GM19035 (cell line): ENCODE results near the gene KXD1.
"Not testable (repeated sequence)": the region's sequence is repeated elsewhere in the genome, so short reads cannot be mapped to it uniquely, and the experiment has no call there.

Source experiments
- ATAC-seq: cut with Tn5 transposase; IDR thresholded peaks from one replicate; pipeline ENCODE4 v1.9.1; 2021; ENCODE audit not compliant: unreplicated experiment

Gene KXD1

DNA sequence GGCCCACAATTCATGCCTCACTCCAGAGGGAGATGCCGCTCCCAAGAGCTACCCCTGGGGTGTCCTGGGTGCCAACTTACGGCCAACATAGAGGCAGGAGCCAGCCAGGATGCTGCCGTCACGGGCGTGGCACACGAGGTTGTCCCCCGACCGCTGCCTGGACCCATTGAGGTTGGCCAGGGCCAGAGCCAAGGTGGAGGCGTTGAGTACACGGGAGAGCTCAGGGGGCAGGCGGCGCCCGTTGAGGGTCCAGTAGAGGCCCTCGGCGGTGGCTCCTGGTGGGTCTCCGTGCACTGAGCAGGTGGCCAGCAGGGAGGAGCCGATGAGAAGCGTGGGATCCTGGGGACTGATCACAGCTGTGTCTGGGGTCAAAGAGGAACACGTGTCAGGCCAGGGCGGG lies 41.8 kb downstream of the KXD1 start:
- ATAC-seq: no peak

DNA sequence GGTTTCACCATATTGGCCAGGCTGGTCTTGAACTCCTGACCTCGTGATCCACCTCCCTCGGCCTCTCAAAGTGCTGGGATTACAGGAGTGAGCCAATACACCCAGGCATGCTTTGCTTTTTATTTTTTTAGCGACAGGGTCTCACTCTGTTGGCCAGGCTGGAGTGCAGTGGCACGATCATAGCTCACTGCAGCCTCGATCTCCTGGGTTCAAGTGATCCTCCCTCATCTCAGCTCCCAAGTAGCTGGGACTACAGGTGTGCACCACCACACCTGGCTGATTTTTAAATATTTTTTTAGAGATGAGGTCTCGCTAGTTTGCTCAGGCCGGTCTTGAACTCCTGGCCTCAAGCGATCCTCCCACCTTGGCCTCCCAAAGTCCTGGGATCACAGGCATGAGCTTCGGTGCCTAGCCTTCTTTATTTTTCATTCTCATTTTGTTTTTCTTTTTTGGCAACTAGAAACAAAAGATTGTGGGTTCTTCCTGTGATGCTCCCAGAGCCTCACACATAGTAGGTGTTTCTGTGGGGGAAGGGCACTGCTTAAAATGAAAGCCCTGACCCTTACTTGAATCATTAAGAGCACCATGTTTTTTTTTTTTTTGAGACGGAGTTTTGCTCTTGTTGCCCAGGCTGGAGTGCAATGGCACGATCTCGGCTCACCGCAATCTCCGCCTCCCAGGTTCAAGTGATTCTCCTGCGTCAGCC lies 43.2 kb downstream of the KXD1 start:
- ATAC-seq: not testable (repeated sequence)

DNA sequence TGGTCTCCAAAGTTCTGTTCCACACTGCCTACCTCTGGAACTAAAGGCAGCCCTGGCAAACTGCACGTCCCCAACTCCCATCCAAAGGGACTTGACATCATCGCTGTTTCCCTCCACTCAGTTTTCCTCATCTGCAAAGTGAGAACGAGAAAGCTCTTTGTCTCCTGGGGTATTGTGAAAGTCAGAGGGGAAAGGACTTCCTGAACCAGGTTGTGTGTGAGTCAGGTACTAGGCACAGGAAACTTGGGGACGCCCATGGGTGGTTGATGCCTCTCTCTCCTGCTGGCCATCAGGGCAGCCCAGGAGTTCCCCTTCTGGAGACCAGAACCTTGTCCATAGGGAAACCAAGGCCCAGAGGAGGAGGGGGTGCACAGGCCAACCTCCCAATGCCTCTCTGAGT lies 44.2 kb downstream of the KXD1 start:
- no peak for ATAC-seq

DNA sequence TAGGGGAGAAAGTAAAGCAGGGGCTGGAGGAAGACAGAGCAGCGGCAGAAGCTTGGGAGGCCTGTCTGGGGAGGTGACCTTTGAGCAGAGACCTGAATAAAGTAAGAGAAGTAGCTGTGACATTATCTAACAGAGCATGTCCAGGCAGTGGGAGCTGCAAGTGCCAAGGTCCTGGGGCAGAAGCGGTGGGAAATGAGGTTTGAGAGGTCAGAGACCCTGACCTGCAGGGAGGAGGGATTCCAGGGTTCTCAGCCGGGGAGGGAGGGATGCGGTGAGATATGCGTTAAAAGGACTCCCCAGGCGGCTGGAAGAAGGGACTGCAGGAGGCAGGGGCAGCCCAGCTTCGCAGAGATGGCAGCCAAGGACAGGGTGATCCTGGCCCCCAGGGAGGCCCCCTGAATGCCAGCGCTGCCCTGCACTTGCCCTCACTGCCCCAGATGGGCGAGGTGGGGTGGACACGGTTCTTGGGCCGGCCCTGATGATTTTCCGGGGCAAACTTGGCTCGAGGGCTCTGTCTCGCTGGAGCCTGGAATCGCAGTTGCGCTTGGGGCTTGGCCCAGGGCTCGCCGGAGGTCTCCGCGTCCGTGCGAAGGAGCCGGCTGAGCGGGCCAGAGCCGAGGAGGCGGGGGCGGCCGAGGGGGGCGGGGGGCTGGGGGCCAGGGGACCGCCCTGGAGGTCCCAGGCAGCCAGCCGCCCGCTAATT lies 45.7 kb downstream of the KXD1 start:
- no peak for ATAC-seq

DNA sequence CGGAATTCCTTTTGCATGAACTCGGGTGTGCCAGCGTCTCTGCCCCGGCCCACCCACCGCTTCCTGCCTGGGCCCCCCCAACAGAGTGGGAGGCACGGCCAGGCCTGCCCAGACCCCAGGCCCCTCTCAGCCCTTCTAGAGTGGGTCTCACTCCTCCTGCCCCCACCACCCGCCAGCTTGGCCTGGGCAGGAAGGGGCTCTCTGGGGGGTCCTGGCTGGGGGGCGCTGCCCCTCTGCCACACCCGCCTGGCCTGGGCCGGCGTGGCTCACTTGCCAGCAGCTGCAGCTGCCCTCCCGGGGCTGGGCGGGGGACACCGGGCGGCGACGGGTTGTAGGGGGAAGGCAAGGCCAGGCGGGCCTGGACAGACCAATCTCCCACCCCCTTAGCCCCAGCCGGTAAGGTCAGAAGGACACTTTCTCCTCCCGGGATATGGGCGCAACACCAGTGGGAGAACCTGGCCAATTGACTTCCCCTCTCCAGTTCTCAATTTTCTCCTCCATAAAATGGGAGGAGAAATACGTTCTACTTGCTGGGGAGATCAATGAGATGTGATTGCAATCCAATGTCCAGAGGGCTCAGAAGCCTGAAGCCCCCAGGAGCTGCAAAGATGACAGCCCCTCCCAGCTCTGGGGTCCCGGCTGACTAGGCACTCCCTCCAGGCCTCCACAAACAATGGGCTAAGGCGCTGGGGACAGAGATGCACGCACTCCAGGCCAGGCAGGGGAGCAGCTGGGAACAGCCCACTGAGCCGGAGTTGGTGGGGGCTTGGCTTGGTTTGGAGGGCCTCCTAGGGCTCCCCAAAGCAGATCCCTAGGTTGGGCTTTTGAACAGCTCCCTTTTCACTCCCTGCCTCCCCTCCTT lies 46.5 kb downstream of the KXD1 start:
- ATAC-seq: no peak

DNA sequence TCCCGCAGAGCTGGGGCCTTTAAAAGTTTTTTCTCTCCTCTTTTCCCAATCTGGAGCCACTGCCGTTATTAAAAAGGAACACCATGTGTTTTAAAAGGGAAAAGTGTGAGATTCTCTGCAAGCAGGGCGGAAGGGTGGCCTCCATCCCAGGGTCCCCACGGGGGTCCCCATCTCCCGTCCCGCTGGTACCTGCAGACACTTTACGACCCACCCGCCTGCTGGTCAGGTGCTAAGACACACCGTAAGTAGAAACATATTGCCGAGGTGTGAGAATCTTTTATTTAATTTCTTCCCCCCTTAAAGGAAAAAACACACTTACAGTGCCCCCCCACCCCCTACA lies 47.1 kb downstream of the KXD1 start:
- ATAC-seq: no peak

DNA sequence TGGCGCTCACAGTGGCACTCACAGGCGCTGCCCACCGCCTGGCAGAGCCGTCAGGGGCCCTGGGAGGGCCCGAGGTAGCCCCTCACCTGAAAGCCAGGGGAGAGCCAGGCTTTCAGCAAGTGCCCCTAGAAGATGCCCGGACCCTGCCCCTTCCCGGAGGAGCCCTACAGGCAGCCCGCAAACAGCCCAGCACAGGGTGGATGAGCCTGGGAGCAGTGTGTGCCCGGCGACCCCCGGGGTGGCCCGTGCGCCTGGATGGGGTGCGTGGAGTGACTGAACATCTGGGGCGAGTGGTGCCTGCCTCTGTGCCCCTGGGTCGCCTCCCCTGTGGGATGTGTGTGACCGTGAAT lies 47.5 kb downstream of the KXD1 start:
- no peak for ATAC-seq

DNA sequence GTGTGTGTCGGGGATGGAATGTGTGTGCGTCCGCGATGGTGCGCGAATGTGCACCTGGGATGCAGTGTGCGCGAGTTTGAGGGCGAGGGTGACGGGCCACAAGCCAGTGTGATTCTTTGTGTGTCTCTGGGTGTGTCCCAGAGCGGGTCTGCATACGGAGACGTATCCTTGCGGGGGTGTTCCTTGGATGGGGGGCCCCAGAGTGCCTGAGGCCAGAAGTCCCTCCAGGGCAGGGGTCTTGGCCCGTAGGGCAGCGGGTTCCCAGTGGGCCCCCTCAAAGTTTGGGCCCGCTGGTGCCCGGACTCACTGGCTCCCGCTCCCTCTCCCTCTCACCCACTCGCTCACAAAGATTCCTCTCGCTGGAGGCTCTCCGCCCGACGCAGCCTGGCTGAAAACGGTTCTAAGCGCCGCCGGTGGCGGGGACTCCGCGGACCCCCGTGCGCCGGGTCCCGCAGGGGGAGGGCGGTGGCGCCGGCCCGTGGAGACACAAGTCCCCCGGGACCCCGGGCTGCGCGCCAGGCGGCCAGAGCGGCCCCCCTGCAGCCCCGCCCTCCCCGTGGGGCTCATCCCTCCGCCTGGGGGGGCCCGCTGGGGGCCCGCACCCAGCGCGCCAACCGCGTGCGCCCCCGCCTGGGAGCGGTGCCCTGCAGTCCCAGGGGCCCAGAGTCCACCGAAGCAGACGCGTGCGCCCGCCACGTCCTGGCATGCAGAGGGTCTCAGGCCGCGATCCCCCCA lies 48.0 kb downstream of the KXD1 start:
- ATAC-seq: no peak

DNA sequence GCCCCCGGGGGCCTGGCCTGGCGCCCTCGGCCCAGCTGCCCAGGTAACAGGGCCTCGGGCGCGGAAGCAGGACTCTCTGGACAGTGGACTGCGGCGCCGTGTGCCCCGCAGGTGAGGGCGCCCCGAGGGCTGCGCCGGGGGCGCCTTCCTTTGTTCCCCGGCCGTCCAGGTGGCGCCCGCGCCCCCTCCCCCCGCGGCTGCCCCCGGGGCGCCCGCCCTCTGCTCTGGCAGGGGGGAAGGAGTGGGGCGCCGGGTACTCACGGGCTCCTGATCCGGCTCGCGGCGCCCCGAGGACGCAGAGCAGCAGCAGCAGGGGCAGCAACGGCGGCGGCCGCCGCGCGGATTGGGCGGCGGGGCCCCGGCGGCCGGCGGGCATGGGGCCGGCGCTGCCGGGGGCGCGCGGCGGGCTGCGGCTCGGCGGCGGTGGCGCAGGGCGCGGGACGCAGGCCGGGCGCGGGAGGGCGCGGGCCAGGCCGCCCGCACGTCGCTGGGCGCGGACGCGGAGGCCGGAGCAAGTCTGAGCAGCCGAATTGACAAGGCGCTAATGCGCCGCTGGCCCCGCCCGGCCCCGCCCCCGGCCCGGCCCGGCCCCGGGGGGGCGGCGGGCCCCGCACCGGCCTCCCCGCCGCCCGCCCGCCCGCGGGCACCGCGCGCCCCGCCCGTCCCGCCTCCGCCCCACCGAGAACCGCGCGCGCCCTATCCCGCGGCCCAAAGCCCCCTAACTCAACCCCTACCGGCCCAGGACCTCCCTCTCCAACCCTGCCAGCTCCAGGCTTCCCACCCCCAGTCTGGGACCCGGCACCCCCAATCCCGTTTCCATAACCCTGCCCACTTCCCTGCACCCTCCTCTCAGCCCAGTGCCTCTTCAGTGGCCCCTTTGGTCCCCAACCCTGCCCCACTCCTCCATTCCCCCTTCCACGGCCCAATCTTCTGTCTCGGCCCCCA lies 48.9 kb downstream of the KXD1 start, which contains the start of gene CRLF1:
CRLF1 (minus strand) TSS at position 519 of the 945 bp plus-strand sequence; CDS start at position 376, 143 bp downstream.
- ATAC-seq: no peak

DNA sequence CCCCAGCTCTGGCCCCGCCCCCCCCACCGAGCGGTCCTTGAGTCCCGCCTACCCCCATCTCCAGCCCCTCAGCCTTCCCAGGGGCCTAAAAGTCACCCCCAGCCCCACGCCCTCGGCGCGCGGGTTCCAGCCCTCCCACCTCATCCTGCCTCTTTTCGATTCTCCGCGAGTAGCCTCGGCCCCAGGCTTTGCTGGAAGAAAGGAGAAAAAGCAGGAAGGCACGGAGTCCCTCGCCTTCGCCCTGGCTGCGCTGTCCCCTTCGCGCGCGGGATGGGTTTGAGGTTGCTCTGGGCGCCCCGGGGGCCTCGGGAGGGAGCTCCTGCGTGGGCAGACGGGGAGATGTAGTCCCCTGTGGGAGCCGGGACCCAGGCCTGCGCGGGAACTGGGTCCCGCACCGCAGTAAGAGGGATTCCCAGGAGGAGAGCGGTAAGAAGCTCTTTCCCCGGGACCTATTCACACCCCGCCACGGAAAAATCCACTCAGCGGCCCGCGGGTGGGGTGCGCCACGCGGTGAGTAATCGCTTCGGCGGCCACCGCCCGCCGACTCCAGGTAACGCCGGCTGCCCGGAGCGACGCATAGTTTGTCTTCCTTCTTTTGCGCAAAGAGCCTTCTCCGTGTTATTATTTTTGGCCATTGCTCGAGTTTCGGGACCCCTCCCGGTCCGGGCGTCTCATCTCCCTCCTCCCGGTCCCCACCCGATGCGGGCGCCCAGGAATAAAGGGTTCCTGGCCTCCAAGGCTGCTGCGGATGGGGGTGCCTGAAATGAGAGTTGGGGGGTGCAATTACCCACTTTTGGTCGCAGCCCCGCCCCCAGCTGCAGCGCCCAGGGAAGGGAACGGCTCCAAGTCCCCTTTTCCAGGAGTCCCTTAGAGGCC lies 49.8 kb downstream of the KXD1 start:
- ATAC-seq: no peak

DNA sequence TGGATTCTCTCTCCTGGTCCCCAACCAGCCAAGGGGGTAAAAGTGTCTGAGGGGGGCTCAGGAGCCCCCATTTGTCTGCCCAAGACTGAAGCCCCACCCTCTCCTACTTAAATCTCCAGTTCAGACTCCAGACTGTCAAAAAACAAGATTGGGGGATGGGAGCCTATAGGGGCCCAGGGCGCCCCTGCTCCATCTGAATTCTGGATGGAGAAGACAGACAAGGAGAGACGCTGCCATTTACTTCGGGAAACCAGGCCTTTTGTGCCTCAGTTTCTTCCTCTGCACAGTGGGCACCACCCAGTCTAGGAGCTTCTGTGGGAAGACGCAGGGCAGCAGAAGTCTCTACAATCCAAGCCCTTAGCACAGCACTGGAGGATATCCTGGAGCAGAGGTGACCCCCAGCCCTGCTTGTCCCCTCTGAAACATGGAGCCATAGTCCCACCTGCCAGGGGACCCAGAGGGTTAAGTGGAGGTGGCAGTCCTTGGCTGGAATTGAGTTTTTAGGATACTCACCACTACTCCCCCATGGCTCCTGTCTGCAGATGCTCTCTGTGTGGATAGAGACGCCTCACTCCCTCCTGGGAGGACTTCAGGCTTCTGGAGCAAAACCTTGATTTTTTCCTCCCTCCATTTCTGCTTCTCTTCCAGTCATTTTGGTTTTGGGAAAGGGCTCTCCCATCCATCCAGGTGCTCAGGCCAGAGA lies 50.6 kb downstream of the KXD1 start:
- no peak for ATAC-seq

DNA sequence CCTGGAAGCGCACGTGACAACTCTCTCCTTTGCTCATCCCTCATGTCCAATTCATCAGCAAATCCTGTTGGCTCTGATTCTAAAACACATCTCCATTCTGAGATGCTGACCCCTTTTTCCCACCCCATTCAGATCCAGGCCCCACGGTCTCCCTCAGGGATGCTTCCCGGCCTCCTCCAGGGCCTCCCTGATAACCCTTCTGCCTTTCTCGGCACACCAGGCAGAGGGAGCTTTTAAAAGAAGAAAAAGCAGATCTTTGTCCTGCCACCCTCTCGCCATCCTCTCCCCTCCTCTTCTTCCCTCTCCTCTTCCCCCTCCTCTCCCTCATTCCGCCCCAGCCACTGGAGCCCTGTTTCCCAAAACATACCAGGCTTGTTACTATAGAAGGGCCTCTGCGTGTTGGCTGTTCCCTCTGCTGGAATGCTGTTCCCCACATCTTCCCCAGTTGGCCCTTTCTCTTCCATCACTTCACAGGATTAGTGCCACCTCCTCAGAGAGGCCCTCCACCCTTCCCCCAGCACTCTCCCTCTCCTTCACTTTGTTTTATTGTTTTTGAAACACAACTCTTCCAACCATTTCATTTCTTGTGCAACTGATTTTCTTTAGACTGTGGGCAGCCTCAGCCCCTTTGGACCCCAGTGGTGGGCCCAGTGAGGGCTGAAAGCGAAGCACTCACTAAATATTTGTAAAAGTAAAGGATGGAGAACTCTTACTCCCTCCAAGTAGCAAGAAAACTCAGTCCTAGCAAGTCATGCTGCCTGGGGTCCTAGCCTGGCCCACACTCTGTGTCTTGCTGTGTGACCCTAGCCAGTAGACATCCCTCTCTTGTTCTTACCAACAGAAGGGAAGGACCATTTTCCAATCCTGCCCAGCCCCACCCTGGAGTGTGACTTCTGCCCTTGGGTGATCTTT lies 51.4 kb downstream of the KXD1 start:
- ATAC-seq: no peak

DNA sequence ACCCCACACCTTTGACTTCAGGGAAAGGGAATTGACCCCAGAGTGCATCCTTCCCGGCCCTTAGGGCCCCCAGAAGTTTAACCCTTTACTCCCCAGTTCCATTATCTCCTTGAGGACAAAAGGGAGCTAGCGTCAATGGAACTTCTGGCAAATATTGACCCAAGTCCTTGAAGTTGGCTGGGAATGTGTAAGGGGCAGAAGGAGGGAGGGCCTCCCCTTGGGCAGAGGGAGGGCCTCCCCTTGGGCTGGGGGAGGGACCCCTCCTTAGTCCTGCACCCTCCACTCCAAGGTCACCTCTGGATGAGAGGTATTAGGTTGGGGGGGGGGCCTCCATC lies 52.0 kb downstream of the KXD1 start:
- no peak for ATAC-seq

DNA sequence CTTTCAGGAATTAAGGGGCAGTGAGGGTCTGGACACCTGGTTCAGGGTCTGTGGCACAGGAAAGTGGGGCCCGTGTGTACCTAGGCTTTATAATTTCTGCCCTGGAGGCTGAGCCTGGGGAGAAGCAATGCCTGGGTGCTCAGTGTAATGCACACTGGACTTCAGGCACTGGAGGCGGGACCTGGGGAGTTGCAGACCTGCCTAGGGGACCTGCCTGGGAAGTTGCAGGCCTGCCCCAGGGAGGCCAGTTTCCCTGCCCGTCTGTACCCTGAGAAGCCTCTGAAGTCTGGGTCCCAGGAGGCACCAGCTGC lies 52.5 kb downstream of the KXD1 start:
- no peak for ATAC-seq

DNA sequence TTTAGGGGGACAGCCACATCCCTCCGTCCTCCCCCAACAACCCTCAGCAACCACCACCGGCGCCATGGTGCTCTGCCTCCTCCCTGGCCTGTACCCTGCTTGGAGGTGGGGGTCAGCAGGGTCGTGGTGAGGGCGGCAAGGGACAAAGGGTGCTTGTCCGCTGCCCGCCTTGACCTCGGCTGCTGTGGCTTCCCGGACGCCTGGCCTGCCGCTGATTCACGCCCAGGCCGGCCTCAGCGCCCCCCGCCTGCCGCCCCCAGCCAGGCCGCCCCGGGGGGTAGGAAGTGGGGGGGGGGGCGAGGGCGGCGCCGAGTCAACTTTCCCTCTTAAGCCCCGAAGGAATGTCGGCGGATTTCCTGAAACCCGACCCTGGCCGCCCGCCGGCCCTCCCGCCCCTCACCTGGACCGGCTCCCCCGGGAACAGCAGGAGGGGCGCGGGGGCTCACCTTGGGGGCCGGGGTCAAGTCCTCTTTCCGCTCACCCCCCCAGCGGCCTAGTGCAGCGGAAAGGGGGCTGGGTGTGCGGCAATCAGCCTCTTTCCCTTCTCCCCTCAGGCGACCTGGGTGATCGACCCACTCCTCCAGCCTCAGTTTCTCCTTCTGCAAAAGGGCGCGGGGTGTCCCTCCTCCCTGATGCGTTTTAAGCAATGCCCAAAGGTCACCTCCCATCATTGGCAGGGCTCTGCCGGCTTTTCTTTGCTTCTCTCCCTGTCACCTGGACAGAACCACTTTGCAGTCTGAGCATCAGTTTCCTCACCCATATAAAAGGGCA lies 53.1 kb downstream of the KXD1 start:
- ATAC-seq: no peak

DNA sequence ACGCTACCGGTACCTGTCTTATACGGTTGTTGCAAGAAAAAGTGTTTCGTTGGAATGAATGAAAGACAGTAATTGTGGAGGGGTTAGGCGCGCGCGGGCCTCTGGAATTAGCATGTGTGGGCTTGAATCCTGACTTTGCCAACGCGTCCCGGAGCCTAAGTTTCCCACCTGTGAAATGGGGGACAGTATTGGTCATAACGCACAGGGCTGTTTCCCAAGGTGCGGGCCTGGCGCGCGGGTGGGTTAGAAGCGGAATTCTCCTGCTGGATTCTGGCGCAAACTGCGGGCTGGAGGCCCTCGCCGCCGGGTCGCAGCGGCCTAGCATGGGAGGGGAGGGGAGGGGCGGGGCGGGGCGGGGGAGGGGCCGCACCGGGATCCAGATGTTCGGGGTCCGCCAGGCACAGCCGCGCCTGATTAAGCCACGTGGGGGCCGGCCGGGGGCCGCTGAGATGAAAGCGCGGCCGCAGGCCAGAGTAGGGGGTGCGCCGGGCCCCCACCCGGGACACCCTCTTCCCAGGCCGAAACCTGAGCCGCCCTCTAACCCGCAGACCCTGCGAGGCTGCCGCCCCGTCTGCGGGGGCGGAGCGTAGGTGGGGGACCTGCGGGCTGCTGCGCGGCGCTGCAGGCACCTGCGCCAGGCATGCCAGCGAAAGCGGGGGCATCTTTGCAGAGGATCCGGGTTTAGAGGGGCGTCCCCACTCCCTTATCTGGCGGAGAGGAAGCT lies 53.8 kb downstream of the KXD1 start:
- ATAC-seq: no peak
